ENCODE measurements around the gene CHST11. TPM values are rescaled to one million over a fixed set of nuclear protein-coding genes. Genes with fewer than 3 reads are reported as not detected.
A peak's percentile ranks its signal among the peaks of the same experiment; 100 is the strongest.

Gene CHST11
- total RNA-seq, 1 donor from 2014 or later, result 15.5 TPM

- Mint-ChIP-seq H3K9me3 (no peaks in the 10 kb centered on the region), H3K4me3 (no peak overlapping the region), H3K4me1 (ENCODE audit: unreplicated experiment) (peaks cover 28% of the 10 kb centered on the region), H3K27ac (no peak overlapping the region), H3K27me3 (no peaks in the 10 kb centered on the region), H3K36me3 (peaks cover 3% of the 10 kb centered on the region)
- TF ChIP-seq CTCF (conservative IDR thresholded peaks at IDR 0.05), result no peak
- no peak for DNase-seq (ENCODE audit: extremely low spot score, unreplicated experiment)
These were observed 162.6 kb downstream of the CHST11 start for GRCh38 chr12:104619305-104619704.

GRCh38 chr12:104620837-104621531 lies 164.2 kb downstream of the CHST11 start:
- Mint-ChIP-seq H3K4me3 (no peak overlapping the region), H3K4me1 (ENCODE audit: unreplicated experiment) (peaks cover 27% of the 10 kb centered on the region), H3K27ac (no peak overlapping the region), H3K27me3 (no peaks in the 10 kb centered on the region), H3K36me3 (no peaks in the 10 kb centered on the region), H3K9me3 (no peaks in the 10 kb centered on the region)
- DNase-seq (ENCODE audit: extremely low spot score, unreplicated experiment), result no peak
- no peak for TF ChIP-seq CTCF (conservative IDR thresholded peaks at IDR 0.05)

- Mint-ChIP-seq H3K36me3 (no peaks in the 10 kb centered on the region), H3K9me3 (no peaks in the 10 kb centered on the region), H3K27ac (no peak overlapping the region), H3K4me1 (ENCODE audit: unreplicated experiment) (peaks cover 37% of the 10 kb centered on the region), H3K27me3 (peaks cover 4% of the 10 kb centered on the region), H3K4me3 (no peak overlapping the region)
- TF ChIP-seq CTCF (conservative IDR thresholded peaks at IDR 0.05), result no peak
- no peak for DNase-seq (ENCODE audit: extremely low spot score, unreplicated experiment)
These were observed 166.2 kb downstream of the CHST11 start for GRCh38 chr12:104622928-104623327.

- H3K36me3 Mint-ChIP-seq, result no peaks in the 10 kb centered on the region
- TF ChIP-seq CTCF (conservative IDR thresholded peaks at IDR 0.05), result no peak
- no peak for DNase-seq (ENCODE audit: extremely low spot score, unreplicated experiment)
- H3K4me3 Mint-ChIP-seq, result peak overlapping the region; percentile 21
- no peaks in the 10 kb centered on the region for H3K9me3 Mint-ChIP-seq
- peaks cover 37% of the 10 kb centered on the region for H3K4me1 Mint-ChIP-seq (ENCODE audit: unreplicated experiment)
- H3K27me3 Mint-ChIP-seq, result peaks cover 7% of the 10 kb centered on the region
- no peak overlapping the region for H3K27ac Mint-ChIP-seq
These were observed 167.1 kb downstream of the CHST11 start for GRCh38 chr12:104623883-104624282.

- TF ChIP-seq CTCF (conservative IDR thresholded peaks at IDR 0.05), result no peak
- DNase-seq (ENCODE audit: extremely low spot score, unreplicated experiment), result no peak
- H3K4me3 Mint-ChIP-seq, result no peak overlapping the region
- H3K27me3 Mint-ChIP-seq, result peaks cover 7% of the 10 kb centered on the region
- no peaks in the 10 kb centered on the region for H3K36me3 Mint-ChIP-seq
- no peak overlapping the region for H3K27ac Mint-ChIP-seq
- H3K9me3 Mint-ChIP-seq, result no peaks in the 10 kb centered on the region
- H3K4me1 Mint-ChIP-seq (ENCODE audit: unreplicated experiment), result peaks cover 37% of the 10 kb centered on the region
These were observed 167.8 kb downstream of the CHST11 start for GRCh38 chr12:104624529-104624928.
